OCI-LY7 (cell line): ENCODE results near the gene PIERCE2. TPM values are rescaled to one million over a fixed set of nuclear protein-coding genes. Genes with fewer than 3 reads are reported as not detected.
A peak's percentile ranks its signal among the peaks of the same experiment; 100 is the strongest.

Experiments used
- Bru-seq: library from RNA; stranded (reverse); fragments of 400-500 nt; gene quantifications from one replicate; lab custom pipeline; 2021; lab: Mats Ljungman, UMichigan
- BruChase-seq, 2 experiments: library from RNA; stranded (reverse); fragments of 400-500 nt; gene quantifications; one replicate each; lab custom pipeline; 2021; lab: Mats Ljungman, UMichigan
- BruUV-seq: library from RNA; stranded (reverse); fragments of 400-500 nt; replicated peaks from 2 replicates; lab custom pipeline; 2021; lab: Mats Ljungman, UMichigan
- CTCF ChIA-PET: fragments of 300-600 bp; sonication (Branson Sonifier 250); formaldehyde crosslinking; loops from one replicate; lab custom pipeline; 2022; ENCODE audit warnings: antibody characterized with exemption; ENCODE audit not compliant: unreplicated experiment; lab: Charles Lee
- POLR2A ChIA-PET: fragments of 300-600 bp; sonication (Branson Sonifier 250); formaldehyde crosslinking; loops from one replicate; lab custom pipeline; 2022; ENCODE audit warnings: antibody characterized with exemption; lab: Charles Lee
- DNase-seq: peaks from one replicate; pipeline ENCODE4 v3.0.0-alpha.2; 2015; ENCODE audit warnings: low spot score
- H2AFZ ChIP-seq: fragments of 200-600 bp; sonication (generic), shearing (Covaris generic); 2 replicates; pipeline ENCODE4 v1.6.1; 2014; ENCODE audit warnings: mild to moderate bottlenecking, antibody characterized with exemption, low read length, moderate library complexity
- H3K27ac ChIP-seq: fragments of 200-600 bp; sonication (generic); 2 replicates; pipeline ENCODE4 v1.5.1; 2014; ENCODE audit warnings: mixed run types, low read depth, mild to moderate bottlenecking, moderate library complexity, low read length, inconsistent platforms; ENCODE audit not compliant: poor library complexity, severe bottlenecking
- H3K36me3 ChIP-seq: fragments of 200-600 bp; sonication (generic); 2 replicates; pipeline ENCODE4 v1.6.1; 2014; ENCODE audit warnings: mild to moderate bottlenecking, antibody characterized with exemption, low read length, moderate library complexity, mixed read lengths; ENCODE audit not compliant: insufficient read depth
- H3K4me1 ChIP-seq: fragments of 200-600 bp; sonication (generic); 2 replicates; pipeline ENCODE4 v1.5.1; 2014; ENCODE audit warnings: mild to moderate bottlenecking, low read length; ENCODE audit not compliant: insufficient read depth, poor library complexity, severe bottlenecking
- H3K4me2 ChIP-seq: fragments of 200-600 bp; sonication (generic); 2 replicates; pipeline ENCODE4 v1.6.1; 2014; ENCODE audit warnings: mild to moderate bottlenecking, low read length
- H3K4me3 ChIP-seq: fragments of 200-600 bp; sonication (generic); 2 replicates; pipeline ENCODE4 v1.5.1; 2014; ENCODE audit warnings: mild to moderate bottlenecking, low read depth, low read length; ENCODE audit not compliant: poor library complexity, severe bottlenecking
- H3K79me2 ChIP-seq: fragments of 200-600 bp; sonication (generic); 2 replicates; pipeline ENCODE4 v1.6.1; 2016; ENCODE audit warnings: low read depth, mild to moderate bottlenecking, low read length, moderate library complexity, mixed read lengths; ENCODE audit not compliant: insufficient read depth
- H3K9me2 ChIP-seq: fragments of 200-600 bp; sonication (generic); 2 replicates; pipeline ENCODE4 v1.6.1; 2016; ENCODE audit warnings: mild to moderate bottlenecking, low read length, mixed read lengths; ENCODE audit not compliant: insufficient read depth
- H3K9me3 ChIP-seq: fragments of 200-600 bp; sonication (generic); 2 replicates; pipeline ENCODE4 v1.6.1; 2014; ENCODE audit warnings: mild to moderate bottlenecking, mixed run types, low read length, mixed read lengths
- H4K20me1 ChIP-seq: fragments of 200-600 bp; sonication (generic); 2 replicates; pipeline ENCODE4 v1.6.1; 2014; ENCODE audit warnings: mild to moderate bottlenecking, antibody characterized with exemption, low read length, moderate library complexity, mixed read lengths; ENCODE audit not compliant: insufficient read depth
- CTCF ChIP-seq: fragments of 200-600 bp; sonication (generic); conservative IDR thresholded peaks from 2 replicates; pipeline ENCODE4 v1.5.1; 2014; ENCODE audit warnings: mild to moderate bottlenecking, antibody characterized with exemption, low read length, moderate library complexity, mixed read lengths
- EZH2phosphoT487 ChIP-seq: fragments of 200-600 bp; sonication (generic); IDR thresholded peaks from 2 replicates; pipeline ENCODE4 v1.6.1; 2018; ENCODE audit warnings: low read depth, borderline replicate concordance, mild to moderate bottlenecking, mixed run types, antibody characterized with exemption, low read length, moderate library complexity, mixed read lengths
- intact Hi-C: fragments of 100-400 bp; cut with micrococcal nuclease; formaldehyde crosslinking; loops from one replicate; pipeline ENCODE4 v1.10.0; 2022; ENCODE audit not compliant: unreplicated experiment
- long read RNA-seq: library from polyadenylated mRNA; stranded (forward); transcript quantifications from one replicate; pipeline ENCODE4 v2.0.0, GENCODE V29; 2022
- total RNA-seq, 2 experiments: library from RNA; depleted of rRNA in 1 of 2; stranded (reverse); fragments of >200 nt in 1 of 2; shearing (Covaris generic) in 1 of 2; gene quantifications; 2 replicates each; pipeline ENCODE4 v1.2.3, GENCODE V29; 2014 to 2022

The PIERCE2 gene, protein sequence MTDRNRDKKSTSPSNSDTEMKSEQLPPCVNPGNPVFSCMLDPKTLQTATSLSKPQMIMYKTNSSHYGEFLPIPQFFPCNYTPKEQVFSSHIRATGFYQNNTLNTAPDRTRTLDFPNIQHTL
- total RNA-seq (2014; rRNA removed; shearing (Covaris generic)) (0.51 and 1.3 TPM in 2 replicates), total RNA-seq (2022) (2.1 and 3.1 TPM in 2 replicates), Bru-seq, nascent RNA (percentile 33 among the genes with signal in this experiment), BruChase-seq, experiment 1, labeled RNA remaining after a 6-hour chase (percentile 28 among the genes with signal in this experiment), BruChase-seq, experiment 2, labeled RNA remaining after a 2-hour chase (percentile 26 among the genes with signal in this experiment)
- long read RNA-seq, partial matches to known transcripts = 0 of 4 reads
- long read RNA-seq, other reads (novel, unspliced or antisense) = 2 of 4 reads

DNA sequence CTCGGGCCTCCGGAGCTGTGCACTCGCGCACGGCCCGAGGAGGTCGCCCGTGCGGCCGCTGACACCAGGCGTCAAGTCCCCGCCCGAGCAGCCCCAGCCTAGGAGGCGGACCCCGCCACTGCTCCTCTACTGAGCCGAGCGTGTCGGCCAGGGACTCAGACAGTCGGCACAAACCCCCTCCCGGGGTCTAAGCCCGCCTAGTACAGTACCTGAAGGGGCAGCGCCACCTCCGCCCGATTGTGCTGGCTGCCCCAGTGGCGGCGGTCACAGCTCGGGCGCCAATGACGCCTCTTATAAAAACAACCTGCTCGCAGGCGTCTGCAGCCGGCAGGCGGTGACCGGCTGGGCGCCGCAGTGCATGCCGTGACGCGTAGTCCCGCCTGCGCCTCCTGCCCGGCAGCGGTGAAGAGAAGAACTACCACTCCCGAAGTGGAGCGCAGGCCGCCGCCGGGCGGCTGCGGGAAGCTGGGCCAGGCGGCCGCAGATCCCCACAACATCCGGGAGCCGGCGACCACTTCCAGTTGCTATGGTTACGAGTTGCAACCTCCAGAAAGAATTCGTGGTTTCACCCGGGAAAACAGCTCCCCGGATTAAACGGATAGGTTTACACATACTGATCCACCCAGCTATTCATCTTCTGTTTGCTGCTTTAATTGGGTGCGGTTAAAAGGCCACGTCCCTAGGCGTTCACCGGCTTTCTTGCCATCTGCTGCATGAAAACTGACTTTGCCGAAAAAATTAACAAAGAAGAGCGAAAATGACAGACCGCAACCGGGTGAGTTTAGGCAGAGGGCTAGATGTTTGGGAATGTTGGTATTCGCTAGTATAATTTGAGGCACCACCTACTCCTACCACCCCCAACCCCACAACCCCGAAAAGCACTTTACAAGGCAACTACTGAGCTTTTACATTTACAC is at the start of gene PIERCE2, which contains the start of gene CCPG1:
Gene PIERCE2 (plus strand): TSS at position 484 of the 917 bp plus-strand sequence. CDS start 274 bp downstream, at position 758.
Gene CCPG1 (minus strand): TSS at position 348 of the 917 bp plus-strand sequence. CDS start 18,935 bp downstream, outside the sequence.
- peak within 1 kb of the TSS; percentile 65 for H3K27ac ChIP-seq
- intact Hi-C loops = loop anchor here (1.0 to 5.0 kb wide), 2 partner anchors 89 to 211 kb away; partner anchors contain the start of genes PIGB, PIGBOS1 and RSL24D1

DNA sequence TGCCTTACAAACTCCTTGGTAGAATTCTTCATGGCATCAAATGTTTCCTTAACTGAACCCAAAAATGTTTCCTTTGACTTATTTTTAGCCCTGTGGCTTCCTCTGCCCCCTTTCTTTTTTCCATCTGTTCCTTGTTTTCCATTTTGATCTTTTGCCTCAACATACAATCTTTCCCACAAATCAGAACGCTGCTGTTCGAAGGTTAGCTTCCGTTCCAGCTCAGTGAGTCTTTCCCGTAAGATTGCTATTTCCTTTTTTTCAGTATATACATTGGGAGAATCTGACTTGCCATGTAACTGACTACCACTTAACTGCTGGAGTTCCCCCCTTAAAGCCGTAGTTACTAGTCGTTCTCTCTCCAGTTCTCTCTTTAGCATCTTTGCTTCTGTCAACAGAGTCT is 48.0 kb upstream of the PIERCE2 start:
- Histone ChIP-seq H3K79me2 (no peaks in the 10 kb centered on the region), H3K36me3 (peaks cover 21% of the 10 kb centered on the region; the same call in 1 of the 2 replicates), H2AFZ (no peak overlapping the region), H4K20me1 (no peaks in the 10 kb centered on the region), H3K9me3 (no peaks in the 10 kb centered on the region), H3K4me1 (no peaks in the 10 kb centered on the region), H3K27ac (no peak overlapping the region), H3K4me3 (no peak overlapping the region), H3K9me2 (no peaks in the 10 kb centered on the region), H3K4me2 (no peak overlapping the region)
- TSS peak; percentile 57 for BruUV-seq
- POLR2A ChIA-PET = interaction anchor here (0.6 to 1.7 kb wide), 4 partner anchors 10 to 32 kb away, joined by 3 to 5 read pairs (median 4); no protein-coding TSS in a partner anchor
- no peak for DNase-seq
- CTCF ChIA-PET = no interaction called here
- intact Hi-C loops = no loop called here
- no peak for TF ChIP-seq EZH2phosphoT487
- no peak for TF ChIP-seq CTCF

More for the DNA sequence above, at the start of gene PIERCE2, which contains the start of gene CCPG1:
- no peaks in the 10 kb centered on the region for H3K9me2 ChIP-seq
- CTCF ChIA-PET = interaction anchor here (1.0 to 1.1 kb wide), 3 partner anchors 85 to 471 kb away, joined by 3 to 4 read pairs (median 4); partner anchors contain the start of genes PIGB and PIGBOS1
- peak within 1 kb of the TSS; percentile 100 for H2AFZ ChIP-seq
- H3K4me3 ChIP-seq = peak within 1 kb of the TSS; percentile 76
- no peaks in the 10 kb centered on the region for H4K20me1 ChIP-seq
- H3K79me2 ChIP-seq = peaks cover 21% of the 10 kb centered on the region; the same call in 1 of the 2 replicates
- H3K4me2 ChIP-seq = peak within 1 kb of the TSS; percentile 93
- no TSS peak for BruUV-seq
- DNase-seq = peak; percentile 95
- H3K4me1 ChIP-seq = peaks cover 43% of the 10 kb centered on the region
- H3K36me3 ChIP-seq = no peaks in the 10 kb centered on the region
- TF ChIP-seq EZH2phosphoT487 (no peak), CTCF (peak; percentile 62)
- no peaks in the 10 kb centered on the region for H3K9me3 ChIP-seq
- POLR2A ChIA-PET = interaction anchor here (0.6 to 2.7 kb wide), 10 partner anchors 9 to 657 kb away, joined by 3 to 8 read pairs (median 3); partner anchors contain the start of genes PIGB and PIGBOS1
